Hepatocyte (in vitro differentiated cells): ENCODE results near the gene INPP5F.

Experiments
- CTCF ChIP-seq: fragments of 200-600 bp; sonication (generic); IDR thresholded peaks from 2 replicates; pipeline ENCODE4 v1.5.1; 2016; ENCODE audit warnings: antibody characterized with exemption, mild to moderate bottlenecking; ENCODE audit not compliant: poor library complexity
- EZH2phosphoT487 ChIP-seq: fragments of 200-600 bp; sonication (generic); IDR thresholded peaks from one replicate; pipeline ENCODE4 v1.6.1; 2018; ENCODE audit warnings: antibody characterized with exemption, mild to moderate bottlenecking, low read depth, moderate library complexity; ENCODE audit not compliant: unreplicated experiment, severe bottlenecking

GRCh38 chr10:119817991-119818888, 92.4 kb downstream of the INPP5F start:
- TF ChIP-seq CTCF (peak; percentile 35), EZH2phosphoT487 (no peak)
